Bone marrow (tissue), 2 donors: ENCODE results near the gene KREMEN1.

Experiments used
- DNase-seq, 2 donors: peaks; one replicate each; lab custom pipeline; 2025; lab: John Stamatoyannopoulos, UW

Gene KREMEN1

GRCh38 chr22:29128891-29129807 is 56.3 kb downstream of the KREMEN1 start:
- DNase-seq = peak in 1 of 2 donors; percentile 78

GRCh38 chr22:29129808-29130140 is 56.9 kb downstream of the KREMEN1 start:
- no peak for DNase-seq

- DNase-seq = no peak
Measured at GRCh38 chr22:29130476-29130875, 57.6 kb downstream of the KREMEN1 start.

- no peak for DNase-seq
Measured at GRCh38 chr22:29133603-29134133, 60.8 kb downstream of the KREMEN1 start.

- no peak for DNase-seq
Measured at GRCh38 chr22:29134448-29134847, 61.6 kb downstream of the KREMEN1 start.

- DNase-seq = no peak
Measured at GRCh38 chr22:29136782-29137700, 64.2 kb downstream of the KREMEN1 start.

- DNase-seq = no peak
Measured at GRCh38 chr22:29138556-29139305, 65.9 kb downstream of the KREMEN1 start.

GRCh38 chr22:29139965-29140782 is 67.3 kb downstream of the KREMEN1 start:
- DNase-seq = no peak

GRCh38 chr22:29141078-29141688 is 68.3 kb downstream of the KREMEN1 start:
- no peak for DNase-seq

- DNase-seq = no peak
Measured at GRCh38 chr22:29142116-29142515, 69.3 kb downstream of the KREMEN1 start.

GRCh38 chr22:29143941-29144785 is 71.3 kb downstream of the KREMEN1 start:
- no peak for DNase-seq

GRCh38 chr22:29144786-29145160 is 71.9 kb downstream of the KREMEN1 start:
- DNase-seq = no peak

GRCh38 chr22:29145321-29146072 is 72.7 kb downstream of the KREMEN1 start:
- no peak for DNase-seq

GRCh38 chr22:29146091-29146560 is 73.3 kb downstream of the KREMEN1 start:
- DNase-seq = no peak

GRCh38 chr22:29146771-29147170 is 73.9 kb downstream of the KREMEN1 start:
- DNase-seq = no peak

GRCh38 chr22:29147331-29147899 is 74.6 kb downstream of the KREMEN1 start:
- no peak for DNase-seq

- no peak for DNase-seq
Measured at GRCh38 chr22:29148036-29148435, 75.2 kb downstream of the KREMEN1 start.

- DNase-seq = no peak
Measured at GRCh38 chr22:29148826-29149225, 76.0 kb downstream of the KREMEN1 start.
